Heart left ventricle (tissue), 13 donors: Measurements from ENCODE around the gene GLIS2.

Experiments
- CTCF ChIP-seq, 12 donors: fragments of 200-600 bp; sonication (generic) in 4 of 12; IDR thresholded peaks; one replicate each; pipeline versions ENCODE4 v1.5.0 to v1.8.0; 2018 to 2022; ENCODE audit warnings: antibody characterized with exemption in 12 of 12, mild to moderate bottlenecking in 5 of 12
- POLR2A ChIP-seq, 2 donors: fragments of 450-650 bp; IDR thresholded peaks; one replicate each; pipeline ENCODE4 v1.6.1; 2017; ENCODE audit warnings: antibody characterized with exemption in 2 of 2, mild to moderate bottlenecking in 2 of 2, moderate library complexity in 2 of 2
- donor health status: ischemic (EF 13 %, LVEDD 7.1; RV severe dilation, severe dysfunction).
- donor health status: DM: no; HTN: yes; CAD: no.
- donor health status: DM: no; HTN: no; CAD: no.
- donor health status: ischemic (EF 25% LVEDD 6.9; RV normal size, moderate dysfunction).
- donor health status: ischemic (EF 25% LVEDD 5.7; RV mildly dilated, moderate dysfunction).
- donor health status: ischemic (EF 35%, LVEDD 5.7; RV mildly dilated, moderate dysfunction).
- donor health status: nonischemic (EF 11% LVEDD 7.7; RV severe dilation, severe dysfunction).
- donor health status: DM: yes; HTN: yes; CAD: no.
- donor health status: PGD.
- donor health status: ischemic (EF 29% LVEDD 5.4; RV normal size, mild dysfunction).
- donor health status: nonischemic (EF 23%, LVEDD 6.1; RV moderate dilation, normal function).

GRCh38 chr16:4316864-4317531 is 1.1 kb downstream of the GLIS2 start:
- TF ChIP-seq CTCF (IDR thresholded peaks at IDR 0.05), result no peak
- TF ChIP-seq POLR2A (IDR thresholded peaks at IDR 0.05), result peak in 1 of 2 donors; percentile 28
